H9 (cell line): Measurements from ENCODE around the gene THAP2. TPM values are rescaled to one million over a fixed set of nuclear protein-coding genes. Genes with fewer than 3 reads are reported as not detected.

ENCODE experiments used
- DNase-seq: peaks from one replicate; pipeline ENCODE4 v3.0.0-alpha.2; 2017
- H2AFZ ChIP-seq: one replicate; pipeline ENCODE4 v1.6.1; 2013; ENCODE audit warnings: mild to moderate bottlenecking, low read length, control low read depth, moderate library complexity
- H2AK5ac ChIP-seq: 2 replicates; pipeline ENCODE4 v1.6.1; 2013; ENCODE audit warnings: low read length, control low read depth, mixed read lengths; ENCODE audit not compliant: insufficient read length
- H2BK120ac ChIP-seq: one replicate; pipeline ENCODE4 v1.6.1; 2013; ENCODE audit warnings: low read depth, mild to moderate bottlenecking, low read length, control low read depth, inconsistent platforms; ENCODE audit not compliant: poor library complexity, severe bottlenecking
- H2BK12ac ChIP-seq: 2 replicates; pipeline ENCODE4 v1.6.1; 2013; ENCODE audit warnings: low read length, control low read depth, mixed read lengths, low read depth; ENCODE audit not compliant: insufficient read length
- H2BK15ac ChIP-seq: 2 replicates; pipeline ENCODE4 v1.6.1; 2013; ENCODE audit warnings: low read depth, low read length, control low read depth
- H2BK20ac ChIP-seq: one replicate; pipeline ENCODE4 v1.6.1; 2013; ENCODE audit warnings: low read depth, mild to moderate bottlenecking, low read length, control low read depth, inconsistent platforms; ENCODE audit not compliant: poor library complexity, severe bottlenecking
- H2BK5ac ChIP-seq: 2 replicates; pipeline ENCODE4 v1.6.1; 2013; ENCODE audit warnings: low read length, control low read depth, mixed read lengths; ENCODE audit not compliant: insufficient read length
- H3K14ac ChIP-seq: 2 replicates; pipeline ENCODE4 v1.6.1; 2013; ENCODE audit warnings: low read length, control low read depth; ENCODE audit not compliant: insufficient read depth
- H3K18ac ChIP-seq: 2 replicates; pipeline ENCODE4 v1.6.1; 2013; ENCODE audit warnings: low read depth, mild to moderate bottlenecking, mixed read lengths, low read length, control low read depth; ENCODE audit not compliant: insufficient read length
- H3K23ac ChIP-seq: 2 replicates; pipeline ENCODE4 v1.6.1; 2013; ENCODE audit warnings: low read length, control low read depth, mixed read lengths, low read depth; ENCODE audit not compliant: insufficient read length
- H3K23me2 ChIP-seq: 2 replicates; pipeline ENCODE4 v1.6.1; 2013; ENCODE audit warnings: low read depth, mild to moderate bottlenecking, mixed read lengths, low read length, control low read depth; ENCODE audit not compliant: insufficient read length, poor library complexity, severe bottlenecking
- H3K27ac ChIP-seq: 2 replicates; pipeline ENCODE4 v1.5.1; 2013; ENCODE audit warnings: low read length, control low read depth, mixed read lengths, low read depth; ENCODE audit not compliant: insufficient read length
- H3K27me3 ChIP-seq: 2 replicates; pipeline ENCODE4 v1.6.1; 2013; ENCODE audit warnings: low read length, control low read depth, inconsistent platforms; ENCODE audit not compliant: insufficient read depth
- H3K4ac ChIP-seq: 2 replicates; pipeline ENCODE4 v1.6.1; 2013; ENCODE audit warnings: low read depth, mild to moderate bottlenecking, control low read depth, inconsistent platforms, low read length, moderate library complexity
- H3K4me1 ChIP-seq: 2 replicates; pipeline ENCODE4 v1.6.1; 2013; ENCODE audit warnings: low read length, control low read depth, inconsistent platforms; ENCODE audit not compliant: insufficient read depth
- H3K4me2 ChIP-seq: 2 replicates; pipeline ENCODE4 v1.6.1; 2013; ENCODE audit warnings: low read length, control low read depth, mixed read lengths; ENCODE audit not compliant: insufficient read length, insufficient read depth
- H3K56ac ChIP-seq: 2 replicates; pipeline ENCODE4 v1.6.1; 2013; ENCODE audit warnings: low read depth, mild to moderate bottlenecking, mixed read lengths, low read length, control low read depth; ENCODE audit not compliant: insufficient read length
- H3K79me1 ChIP-seq: 2 replicates; pipeline ENCODE4 v1.6.1; 2013; ENCODE audit warnings: low read depth, mild to moderate bottlenecking, moderate library complexity, low read length, control low read depth, inconsistent platforms; ENCODE audit not compliant: insufficient read depth, poor library complexity, severe bottlenecking
- H3K79me2 ChIP-seq: 2 replicates; pipeline ENCODE4 v1.6.1; 2013; ENCODE audit warnings: low read length, control low read depth, inconsistent platforms; ENCODE audit not compliant: insufficient read depth
- H3K9ac ChIP-seq: 2 replicates; pipeline ENCODE4 v1.6.1; 2013; ENCODE audit warnings: low read length, control low read depth, mixed read lengths; ENCODE audit not compliant: insufficient read length; ENCODE audit errors: extremely low read depth
- H3K9me3 ChIP-seq: one replicate; pipeline ENCODE4 v1.6.1; 2013; ENCODE audit warnings: low read depth, low read length, inconsistent platforms; ENCODE audit not compliant: control insufficient read depth
- H3T11ph ChIP-seq: one replicate; pipeline ENCODE4 v1.6.1; 2013; ENCODE audit warnings: mild to moderate bottlenecking, low read length, control low read depth, inconsistent platforms
- H4K20me1 ChIP-seq: one replicate; pipeline ENCODE4 v1.6.1; 2013; ENCODE audit not compliant: control insufficient read depth, insufficient read length, insufficient read depth
- H4K5ac ChIP-seq: 2 replicates; pipeline ENCODE4 v1.6.1; 2013; ENCODE audit warnings: low read depth, mild to moderate bottlenecking, mixed read lengths, low read length, control low read depth; ENCODE audit not compliant: insufficient read length
- H4K8ac ChIP-seq: replicated peaks from 2 replicates; pipeline ENCODE4 v1.6.1; 2013; ENCODE audit warnings: low read length, control low read depth, mixed read lengths, low read depth; ENCODE audit not compliant: insufficient read length
- H4K91ac ChIP-seq: 2 replicates; pipeline ENCODE4 v1.6.1; 2013; ENCODE audit warnings: low read depth, mild to moderate bottlenecking, moderate library complexity, mixed read lengths, low read length, control low read depth; ENCODE audit not compliant: insufficient read length
- H3K27ac Mint-ChIP-seq, 3 experiments: 2 replicates in 2 of 3; 3 replicates in 1 of 3; pipeline ENCODE4 v1.8.0; 2020 to 2021; ENCODE audit warnings: mixed read lengths in 3 of 3, mild to moderate bottlenecking in 1 of 3, moderate library complexity in 1 of 3
- H3K27me3 Mint-ChIP-seq: 2 replicates; pipeline ENCODE4 v1.8.0; 2021; ENCODE audit warnings: low read depth, mild to moderate bottlenecking, moderate library complexity, mixed read lengths
- H3K36me3 Mint-ChIP-seq, 3 experiments: 2 replicates in 2 of 3; 3 replicates in 1 of 3; pipeline ENCODE4 v1.8.0; 2020 to 2021; ENCODE audit warnings: low read depth in 3 of 3, mixed read lengths in 3 of 3; ENCODE audit not compliant: insufficient read depth in 1 of 3
- H3K4me1 Mint-ChIP-seq, 2 experiments: 2 replicates each; pipeline ENCODE4 v1.8.0; 2020; ENCODE audit warnings: mixed read lengths in 2 of 2
- H3K4me3 Mint-ChIP-seq, 2 experiments: 2 replicates in 1 of 2; 3 replicates in 1 of 2; pipeline ENCODE4 v1.8.0; 2020 to 2021; ENCODE audit warnings: mild to moderate bottlenecking in 2 of 2, mixed read lengths in 2 of 2, moderate library complexity in 1 of 2
- H3K9me3 Mint-ChIP-seq, 2 experiments: 2 replicates in 1 of 2; 3 replicates in 1 of 2; pipeline ENCODE4 v1.8.0; 2020; ENCODE audit warnings: mild to moderate bottlenecking in 2 of 2, mixed read lengths in 2 of 2, moderate library complexity in 1 of 2
- WGBS: extraction: QIAGEN DNeasy Blood & Tissue Kit; methylation state at CpG from one replicate; pipeline ENCODE4 v1.1.7; 2013; ENCODE audit warnings: missing lambda C conversion rate, low lambda C conversion rate, mixed read lengths; ENCODE audit not compliant: insufficient read length; ENCODE audit errors: extremely low coverage; 5-methylcytosine and 5-hydroxymethylcytosine counted together
- total RNA-seq: library from RNA; stranded (reverse); gene quantifications from 2 replicates; pipeline ENCODE4 v1.2.1, GENCODE V29; 2021
- TF ChIP-seq, protein P1 (sequence below): fragments of 200-600 bp; sonication (generic); conservative IDR thresholded peaks from 3 replicates; pipeline ENCODE4 v1.8.0; 2021; ENCODE audit warnings: antibody characterized with exemption, mild to moderate bottlenecking

Gene THAP2
- total RNA-seq, 1 experiment from 2014 or later = 3.7 TPM

DNA sequence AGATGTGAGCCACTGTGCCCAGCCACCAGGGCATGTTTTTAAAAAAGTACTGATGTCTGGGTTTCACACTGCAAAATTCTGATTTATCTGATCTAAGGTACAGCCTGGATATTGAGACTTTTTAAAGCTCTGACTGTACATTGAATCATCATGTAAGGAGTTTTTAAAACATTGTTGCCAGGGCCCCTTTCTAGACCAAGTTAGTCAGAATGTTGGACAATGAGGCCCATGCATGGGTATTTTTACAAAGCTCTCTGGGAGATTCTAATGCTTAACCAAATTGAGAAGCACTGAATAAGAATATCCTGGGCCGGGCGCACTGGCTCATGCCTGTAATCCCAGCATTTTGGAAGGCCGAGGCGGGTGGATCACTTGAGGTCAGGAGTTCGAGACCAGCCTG is 38.5 kb downstream of the THAP2 start:
- Mint-ChIP-seq H3K27me3 (no peaks in the 10 kb centered on the region), H3K9me3 (no peaks in the 10 kb centered on the region), H3K4me1 (no peaks in the 10 kb centered on the region), H3K27ac (no peak overlapping the region), H3K4me3 (no peak overlapping the region), H3K36me3 (peaks cover 0 to 25% (median 22%) of the 10 kb centered on the region in 3 experiments; a peak in 6 of 7 replicates)
- Histone ChIP-seq H3K23ac (no peak overlapping the region), H2BK12ac (no peak overlapping the region), H4K91ac (no peak overlapping the region), H3K56ac (no peak overlapping the region), H3K23me2 (no peaks in the 10 kb centered on the region), H4K5ac (no peak overlapping the region), H4K8ac (no peak overlapping the region), H2BK15ac (no peak overlapping the region), H3K4me2 (no peak overlapping the region), H4K20me1 (no peaks in the 10 kb centered on the region), H2AK5ac (no peak overlapping the region), H3K27me3 (no peaks in the 10 kb centered on the region), H2BK5ac (no peak overlapping the region), H3K79me2 (no peaks in the 10 kb centered on the region), H3K9ac (no peak overlapping the region), H3K4me1 (no peaks in the 10 kb centered on the region), H3K27ac (no peak overlapping the region), H2BK120ac (no peak overlapping the region), H3K14ac (no peak overlapping the region), H3K4ac (no peak overlapping the region), H3K79me1 (no peaks in the 10 kb centered on the region), H2BK20ac (no peak overlapping the region), H2AFZ (no peak overlapping the region), H3K9me3 (no peaks in the 10 kb centered on the region), H3K18ac (no peak overlapping the region), H3T11ph (no peak overlapping the region)
- TF ChIP-seq, protein P1, sequence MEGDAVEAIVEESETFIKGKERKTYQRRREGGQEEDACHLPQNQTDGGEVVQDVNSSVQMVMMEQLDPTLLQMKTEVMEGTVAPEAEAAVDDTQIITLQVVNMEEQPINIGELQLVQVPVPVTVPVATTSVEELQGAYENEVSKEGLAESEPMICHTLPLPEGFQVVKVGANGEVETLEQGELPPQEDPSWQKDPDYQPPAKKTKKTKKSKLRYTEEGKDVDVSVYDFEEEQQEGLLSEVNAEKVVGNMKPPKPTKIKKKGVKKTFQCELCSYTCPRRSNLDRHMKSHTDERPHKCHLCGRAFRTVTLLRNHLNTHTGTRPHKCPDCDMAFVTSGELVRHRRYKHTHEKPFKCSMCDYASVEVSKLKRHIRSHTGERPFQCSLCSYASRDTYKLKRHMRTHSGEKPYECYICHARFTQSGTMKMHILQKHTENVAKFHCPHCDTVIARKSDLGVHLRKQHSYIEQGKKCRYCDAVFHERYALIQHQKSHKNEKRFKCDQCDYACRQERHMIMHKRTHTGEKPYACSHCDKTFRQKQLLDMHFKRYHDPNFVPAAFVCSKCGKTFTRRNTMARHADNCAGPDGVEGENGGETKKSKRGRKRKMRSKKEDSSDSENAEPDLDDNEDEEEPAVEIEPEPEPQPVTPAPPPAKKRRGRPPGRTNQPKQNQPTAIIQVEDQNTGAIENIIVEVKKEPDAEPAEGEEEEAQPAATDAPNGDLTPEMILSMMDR = no peak
- no peak for DNase-seq
- no CpG with 5 or more reads among the region's 5 CpGs for WGBS
